ENCODE measurements around the gene CPOX. TPM values are rescaled to one million over a fixed set of nuclear protein-coding genes. Genes with fewer than 3 reads are reported as not detected.

CPOX gene
- total and polyA plus RNA-seq, 2 of the 8 experiments (the other 6 are each of a cell fraction or from before 2014, with no cell fraction given) = 17.4 to 27.0 TPM

DNA sequence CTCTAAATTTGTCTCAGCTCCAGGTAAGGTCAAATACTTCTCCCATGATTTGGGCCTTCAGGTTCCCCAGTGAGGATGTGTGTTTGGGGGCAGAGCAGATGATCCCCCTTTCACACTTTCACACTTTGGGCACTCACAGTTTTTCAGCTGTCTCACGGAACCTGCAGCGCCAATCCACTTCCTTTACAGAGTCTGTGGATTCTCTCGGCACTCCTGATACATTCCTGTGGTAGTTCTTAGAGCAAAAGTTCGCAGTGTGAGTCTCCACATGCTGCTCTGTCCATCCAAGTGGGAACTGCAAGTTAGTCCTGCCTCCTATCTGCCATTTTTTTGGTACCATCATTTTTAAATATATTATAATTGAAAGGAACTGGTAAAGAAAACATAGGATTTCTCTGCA is 20.2 kb upstream of the CPOX start (continued):
- TF ChIP-seq, protein P1, sequence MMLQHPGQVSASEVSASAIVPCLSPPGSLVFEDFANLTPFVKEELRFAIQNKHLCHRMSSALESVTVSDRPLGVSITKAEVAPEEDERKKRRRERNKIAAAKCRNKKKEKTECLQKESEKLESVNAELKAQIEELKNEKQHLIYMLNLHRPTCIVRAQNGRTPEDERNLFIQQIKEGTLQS (IDR thresholded peaks at IDR 0.05; ENCODE audit: insufficient read depth, low read depth, low read length) = no peak
